Testis (tissue), 2 donors: ENCODE results near the gene SLTM.
A peak's percentile ranks its signal among the peaks of the same experiment; 100 is the strongest.

Experiments
- CTCF ChIP-seq, 3 experiments: fragments of 450-650 bp in 2 of 3; fragments of 200-600 bp in 1 of 3; sonication (generic) in 1 of 3; IDR thresholded peaks; one replicate each; pipeline ENCODE4 v1.5.1; 2016 to 2019; ENCODE audit warnings: antibody characterized with exemption in 3 of 3, mild to moderate bottlenecking in 2 of 3, moderate library complexity in 1 of 3
- POLR2A ChIP-seq: fragments of 450-650 bp; IDR thresholded peaks from one replicate; pipeline ENCODE4 v1.6.1; 2017; ENCODE audit warnings: antibody characterized with exemption, mild to moderate bottlenecking, moderate library complexity

- TF ChIP-seq CTCF (IDR thresholded peaks at IDR 0.05) (peak in 2 of 3 experiments; percentile 15 to 38), POLR2A (peak; percentile 64)
Observed at GRCh38 chr15:58933281-58934113, at the start of gene SLTM.
